ENCODE measurements around the gene VSTM2L. TPM values are rescaled to one million over a fixed set of nuclear protein-coding genes. Genes with fewer than 3 reads are reported as not detected.

VSTM2L gene
- total RNA-seq, 1 donor: 1.4 TPM

DNA sequence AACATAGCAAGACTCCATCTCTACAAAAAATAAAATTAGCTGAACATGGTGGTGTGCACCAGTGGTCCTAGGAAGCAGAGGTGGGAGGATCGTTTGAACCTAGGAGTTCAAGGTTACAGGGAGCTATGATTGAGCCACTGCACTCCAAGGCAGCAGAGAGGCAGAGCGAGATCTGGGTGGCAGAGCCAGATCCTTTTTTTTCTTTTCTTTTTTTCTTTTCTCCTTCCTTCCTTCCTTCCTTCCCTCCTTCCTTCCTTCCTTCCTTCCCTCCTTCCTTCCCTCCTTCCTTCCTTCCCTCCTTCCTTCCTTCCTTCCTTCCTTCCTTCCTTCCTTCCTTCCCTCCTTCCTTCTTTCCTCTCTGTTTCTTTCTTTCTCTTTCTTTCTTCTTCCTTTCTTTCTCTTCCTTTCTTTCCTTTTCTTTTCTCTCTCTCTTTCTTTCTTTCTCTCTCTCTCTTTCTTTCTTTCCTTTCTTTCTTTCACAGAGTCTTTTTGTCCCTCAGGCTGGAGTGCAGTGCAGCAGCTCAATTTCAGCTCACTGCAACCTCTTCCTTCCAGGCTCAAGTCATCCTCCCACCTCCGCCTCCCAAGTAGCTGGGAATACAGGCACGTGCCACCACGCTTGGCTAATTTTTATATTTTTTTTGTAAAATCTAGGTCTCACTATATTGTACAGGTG lies 9.2 kb upstream of the VSTM2L start:
- no peak for TF ChIP-seq CTCF (IDR thresholded peaks at IDR 0.05; ENCODE audit: insufficient read depth, low read length)
- no peak for DNase-seq (ENCODE audit: low read depth)

GRCh38 chr20:37894454-37894853 lies 8.5 kb upstream of the VSTM2L start:
- no peak overlapping the region for H3K4me3 ChIP-seq (ENCODE audit: low read depth, low read length)
- no peak for DNase-seq (ENCODE audit: low read depth)
- no peak for TF ChIP-seq CTCF (IDR thresholded peaks at IDR 0.05; ENCODE audit: insufficient read depth, low read length)

More for the DNA sequence above, 9.2 kb upstream of the VSTM2L start:
- H3K4me3 ChIP-seq (ENCODE audit: low read depth, low read length): no peak overlapping the region

DNA sequence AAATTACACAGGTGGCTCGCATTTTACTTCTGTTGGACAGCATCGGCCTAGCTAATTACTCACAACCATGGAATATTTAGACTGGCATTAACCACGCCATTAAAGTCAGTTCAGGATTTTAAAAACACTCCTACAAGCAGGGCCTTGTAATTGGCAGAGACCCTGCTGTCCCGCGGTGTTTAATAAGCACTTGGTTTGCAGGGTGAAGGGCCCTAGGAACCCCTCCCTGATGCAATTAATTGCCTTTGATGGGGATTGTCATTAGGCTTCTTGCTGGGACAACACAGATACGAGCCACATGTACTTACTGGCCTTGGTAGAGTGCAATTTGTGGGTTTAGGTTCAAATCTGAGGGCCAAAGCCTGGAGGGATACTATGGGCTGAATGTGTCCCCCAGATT lies 7.8 kb upstream of the VSTM2L start:
- DNase-seq (ENCODE audit: low read depth): no peak
- H3K4me3 ChIP-seq (ENCODE audit: low read depth, low read length): no peak overlapping the region
- TF ChIP-seq CTCF (IDR thresholded peaks at IDR 0.05; ENCODE audit: insufficient read depth, low read length): no peak

GRCh38 chr20:37896932-37897548 lies 5.9 kb upstream of the VSTM2L start:
- peak; percentile 27 for TF ChIP-seq CTCF (IDR thresholded peaks at IDR 0.05; ENCODE audit: insufficient read depth, low read length)
- DNase-seq (ENCODE audit: low read depth): peak; percentile 31

DNA sequence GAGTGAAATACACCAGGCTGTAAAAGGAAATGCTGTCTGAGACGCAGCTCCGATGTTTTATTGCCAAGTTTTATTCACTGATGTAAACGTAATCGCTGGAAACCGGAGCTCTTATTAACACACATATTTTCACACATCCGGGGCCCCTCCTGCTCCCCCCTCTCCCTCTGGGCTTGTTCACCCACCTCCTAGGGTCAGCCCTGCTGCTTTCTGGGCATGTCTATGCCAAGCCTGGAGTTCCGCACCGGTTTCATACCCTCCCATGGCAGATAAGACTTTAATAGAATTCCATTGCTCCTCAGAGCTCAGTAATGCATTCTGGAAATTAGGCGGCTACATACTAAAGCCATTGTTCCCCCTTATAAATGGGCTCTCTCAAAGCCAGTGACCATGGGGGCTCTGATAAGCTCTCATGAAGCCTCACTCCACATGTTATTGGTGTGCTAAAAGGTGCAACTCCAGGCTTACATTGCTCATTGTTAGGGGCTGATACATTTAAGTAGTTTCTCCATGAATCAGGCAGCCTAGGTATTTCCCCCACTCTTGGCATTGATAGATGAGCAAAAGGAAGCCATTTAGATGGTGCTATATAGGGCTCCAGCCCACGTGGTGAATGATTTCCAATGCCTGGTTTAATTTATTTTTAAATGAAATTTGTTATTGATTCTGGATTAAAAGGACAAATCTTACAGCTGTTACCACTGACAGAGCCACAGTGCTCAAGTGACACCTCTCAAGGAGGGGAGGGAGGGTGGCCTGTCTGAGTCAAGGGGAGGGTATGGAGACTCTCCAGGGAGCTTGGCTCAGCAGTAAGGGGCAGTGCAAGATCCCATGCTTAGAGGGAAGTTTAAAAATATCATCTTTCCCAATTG lies 4.5 kb upstream of the VSTM2L start:
- TF ChIP-seq CTCF (IDR thresholded peaks at IDR 0.05; ENCODE audit: insufficient read depth, low read length): no peak
- DNase-seq (ENCODE audit: low read depth): peak; percentile 47
- no peak overlapping the region for H3K4me3 ChIP-seq (ENCODE audit: low read depth, low read length)

More at GRCh38 chr20:37896932-37897548, 5.9 kb upstream of the VSTM2L start:
- no peak overlapping the region for H3K4me3 ChIP-seq (ENCODE audit: low read depth, low read length)

DNA sequence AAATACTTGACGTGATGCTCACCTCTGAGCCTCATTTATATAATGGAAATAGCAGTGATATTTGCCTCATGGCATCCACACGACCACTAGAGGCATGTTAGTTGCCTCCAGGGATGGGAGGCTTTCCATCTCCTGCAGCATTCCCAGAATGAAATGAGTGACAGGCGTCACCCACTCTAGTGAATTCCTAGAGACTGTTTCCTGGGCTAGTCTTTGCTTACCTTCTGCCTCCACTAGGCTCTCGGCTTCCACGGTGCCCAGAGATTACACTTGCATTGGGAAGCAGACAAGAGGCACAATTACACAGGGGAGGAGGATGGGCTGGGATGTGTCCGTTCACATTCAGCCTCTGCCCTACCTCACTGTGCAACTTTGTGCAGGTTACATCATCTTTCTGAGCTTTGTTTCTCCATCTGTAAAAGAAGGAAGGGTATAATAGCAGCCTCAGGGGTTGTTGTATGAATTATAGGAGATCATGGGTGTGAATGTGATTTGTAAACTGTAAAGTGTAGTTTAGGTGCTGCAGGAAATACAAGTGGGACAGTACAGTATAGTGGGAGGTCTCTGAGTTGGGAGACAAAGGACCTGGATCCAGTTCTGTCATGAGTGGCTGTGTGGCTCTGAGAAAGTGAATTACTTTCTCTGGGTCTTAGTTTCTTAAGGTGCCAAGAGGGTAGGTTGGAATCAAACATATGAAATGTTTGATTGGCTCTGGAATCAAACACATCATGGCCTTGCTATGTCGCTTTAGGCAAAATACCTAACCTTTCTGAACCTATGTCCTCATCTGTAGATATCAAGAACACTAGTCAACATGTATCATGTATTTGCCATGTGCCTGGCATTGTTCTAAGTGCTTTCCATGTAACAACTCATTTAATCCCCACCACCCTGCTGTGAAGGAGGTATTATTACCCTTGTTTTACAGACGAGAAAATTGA lies 3.6 kb upstream of the VSTM2L start:
- no peak for TF ChIP-seq CTCF (IDR thresholded peaks at IDR 0.05; ENCODE audit: insufficient read depth, low read length)
- no peak overlapping the region for H3K4me3 ChIP-seq (ENCODE audit: low read depth, low read length)
- DNase-seq (ENCODE audit: low read depth): no peak
